Measurements from ENCODE around the gene DISP2. TPM values are rescaled to one million over a fixed set of nuclear protein-coding genes. Genes with fewer than 3 reads are reported as not detected.

DISP2 gene
- total RNA-seq, 1 experiment from 2014 or later = 2.6 TPM

Other genes starting within 250 kb of the DISP2 start
- gene BMF, start 249.3 kb upstream of the DISP2 start, total RNA-seq (2014; rRNA removed; shearing (Covaris generic); ENCODE audit: low replicate concordance) = 3.0 and 5.4 TPM in 2 replicates
- gene BUB1B, start 197.2 kb upstream of the DISP2 start, total RNA-seq (2014; rRNA removed; shearing (Covaris generic); ENCODE audit: low replicate concordance) = 58.2 and 60.1 TPM in 2 replicates
- gene PAK6, start 119.2 kb upstream of the DISP2 start, total RNA-seq (2014; rRNA removed; shearing (Covaris generic); ENCODE audit: low replicate concordance) = 0.45 and 0.69 TPM in 2 replicates
- not detected in 2 replicates for gene ANKRD63, start 75.2 kb upstream of the DISP2 start, total RNA-seq (2014; rRNA removed; shearing (Covaris generic); ENCODE audit: low replicate concordance)
- 4.3 and 8.7 TPM in 2 replicates for gene PLCB2, start 50.3 kb upstream of the DISP2 start, total RNA-seq (2014; rRNA removed; shearing (Covaris generic); ENCODE audit: low replicate concordance)
- gene INAFM2, start 34.5 kb upstream of the DISP2 start, total RNA-seq (2014; rRNA removed; shearing (Covaris generic); ENCODE audit: low replicate concordance) = 5.8 and 9.2 TPM in 2 replicates
- 1.2 and 3.1 TPM in 2 replicates for gene CCDC9B, start 17.3 kb upstream of the DISP2 start, total RNA-seq (2014; rRNA removed; shearing (Covaris generic); ENCODE audit: low replicate concordance)
- not detected in 2 replicates for gene PHGR1, start 7.2 kb upstream of the DISP2 start, total RNA-seq (2014; rRNA removed; shearing (Covaris generic); ENCODE audit: low replicate concordance)
- gene KNSTRN, start 24.5 kb downstream of the DISP2 start, total RNA-seq (2014; rRNA removed; shearing (Covaris generic); ENCODE audit: low replicate concordance) = 34.5 and 43.1 TPM in 2 replicates
- 38.1 and 56.4 TPM in 2 replicates for gene IVD, start 47.6 kb downstream of the DISP2 start, total RNA-seq (2014; rRNA removed; shearing (Covaris generic); ENCODE audit: low replicate concordance)
- gene BAHD1, start 82.7 kb downstream of the DISP2 start, total RNA-seq (2014; rRNA removed; shearing (Covaris generic); ENCODE audit: low replicate concordance) = 10.3 and 15.4 TPM in 2 replicates
- gene CHST14, start 112.8 kb downstream of the DISP2 start, total RNA-seq (2014; rRNA removed; shearing (Covaris generic); ENCODE audit: low replicate concordance) = 8.4 and 11.6 TPM in 2 replicates
- 21.8 and 25.3 TPM in 2 replicates for gene CCDC32, start 206.8 kb downstream of the DISP2 start, total RNA-seq (2014; rRNA removed; shearing (Covaris generic); ENCODE audit: low replicate concordance)
- gene RPUSD2, start 211.1 kb downstream of the DISP2 start, total RNA-seq (2014; rRNA removed; shearing (Covaris generic); ENCODE audit: low replicate concordance) = 13.6 and 33.0 TPM in 2 replicates
- 17.4 and 25.8 TPM in 2 replicates for gene KNL1, start 236.0 kb downstream of the DISP2 start, total RNA-seq (2014; rRNA removed; shearing (Covaris generic); ENCODE audit: low replicate concordance)